AG09319 (cell line): ENCODE measurements around the gene LRRC72.

Experiments used
- DNase-seq: peaks from one replicate; pipeline ENCODE4 v3.0.0-alpha.2; 2010; ENCODE audit warnings: low read depth; ENCODE audit errors: extremely low read depth
- TF ChIP-seq, protein P1 (sequence below): IDR thresholded peaks from 2 replicates; pipeline ENCODE4 v1.5.1; 2011; ENCODE audit warnings: low read depth, mild to moderate bottlenecking, inconsistent platforms, low read length, moderate library complexity

LRRC72 gene

DNA sequence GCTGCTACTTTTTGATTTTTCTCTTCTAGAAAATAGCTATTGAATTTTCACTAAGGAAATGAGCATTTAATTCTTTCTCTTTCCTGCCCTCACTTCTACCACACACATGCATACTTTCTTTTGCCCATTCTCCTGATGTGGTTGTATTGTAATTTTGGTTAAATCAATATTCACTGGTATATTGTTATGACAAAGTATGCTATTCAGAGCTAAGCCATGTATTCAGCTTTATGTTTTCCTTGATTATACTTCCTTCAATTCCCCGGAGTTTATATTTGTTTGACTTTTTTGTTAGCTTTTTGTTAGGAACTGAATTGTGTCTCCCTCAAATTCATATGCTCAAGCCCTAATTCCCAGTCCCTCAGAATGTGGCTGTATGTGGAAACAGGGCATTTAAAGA, 24.0 kb downstream of the LRRC72 start:
- DNase-seq = no peak
- TF ChIP-seq, protein P1, sequence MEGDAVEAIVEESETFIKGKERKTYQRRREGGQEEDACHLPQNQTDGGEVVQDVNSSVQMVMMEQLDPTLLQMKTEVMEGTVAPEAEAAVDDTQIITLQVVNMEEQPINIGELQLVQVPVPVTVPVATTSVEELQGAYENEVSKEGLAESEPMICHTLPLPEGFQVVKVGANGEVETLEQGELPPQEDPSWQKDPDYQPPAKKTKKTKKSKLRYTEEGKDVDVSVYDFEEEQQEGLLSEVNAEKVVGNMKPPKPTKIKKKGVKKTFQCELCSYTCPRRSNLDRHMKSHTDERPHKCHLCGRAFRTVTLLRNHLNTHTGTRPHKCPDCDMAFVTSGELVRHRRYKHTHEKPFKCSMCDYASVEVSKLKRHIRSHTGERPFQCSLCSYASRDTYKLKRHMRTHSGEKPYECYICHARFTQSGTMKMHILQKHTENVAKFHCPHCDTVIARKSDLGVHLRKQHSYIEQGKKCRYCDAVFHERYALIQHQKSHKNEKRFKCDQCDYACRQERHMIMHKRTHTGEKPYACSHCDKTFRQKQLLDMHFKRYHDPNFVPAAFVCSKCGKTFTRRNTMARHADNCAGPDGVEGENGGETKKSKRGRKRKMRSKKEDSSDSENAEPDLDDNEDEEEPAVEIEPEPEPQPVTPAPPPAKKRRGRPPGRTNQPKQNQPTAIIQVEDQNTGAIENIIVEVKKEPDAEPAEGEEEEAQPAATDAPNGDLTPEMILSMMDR = no peak

DNA sequence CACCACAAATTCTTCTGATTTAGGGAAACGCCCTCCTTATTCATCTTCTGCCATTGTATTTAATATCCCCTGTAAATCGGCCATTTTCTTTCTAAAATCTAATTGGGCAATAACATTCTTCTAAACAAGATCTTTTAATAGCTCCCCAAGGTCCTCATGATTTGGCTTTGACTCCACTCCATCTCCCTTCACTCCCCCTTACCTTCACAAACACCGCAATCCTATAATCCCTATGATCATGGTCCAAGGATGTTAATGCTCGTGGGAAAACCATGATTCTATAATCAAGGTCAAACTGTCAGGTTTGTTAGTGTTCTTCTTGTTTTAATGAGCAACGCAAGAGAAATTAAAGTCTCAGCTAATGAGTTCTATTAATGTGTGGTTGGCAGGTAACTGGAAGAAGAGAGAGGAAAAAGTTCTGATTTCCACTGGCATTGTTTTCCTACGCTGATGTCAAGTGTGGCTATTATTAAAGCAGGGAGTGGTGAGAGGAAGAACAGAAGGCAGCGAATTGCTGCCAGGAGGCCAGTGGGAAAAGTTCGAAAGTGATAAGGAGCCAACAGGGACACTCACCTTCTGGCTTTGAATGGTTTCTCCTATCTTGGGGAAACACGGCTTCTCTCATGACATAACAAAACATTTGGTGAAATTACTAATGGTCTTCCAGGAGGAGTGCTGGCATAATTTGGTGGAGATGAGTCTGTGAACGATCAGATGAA, 28.1 kb downstream of the LRRC72 start:
- no peak for DNase-seq
- TF ChIP-seq, protein P1 = no peak

GRCh38 chr7:16556359-16556758, 29.7 kb downstream of the LRRC72 start:
- no peak for DNase-seq
- TF ChIP-seq, protein P1 = no peak

DNA sequence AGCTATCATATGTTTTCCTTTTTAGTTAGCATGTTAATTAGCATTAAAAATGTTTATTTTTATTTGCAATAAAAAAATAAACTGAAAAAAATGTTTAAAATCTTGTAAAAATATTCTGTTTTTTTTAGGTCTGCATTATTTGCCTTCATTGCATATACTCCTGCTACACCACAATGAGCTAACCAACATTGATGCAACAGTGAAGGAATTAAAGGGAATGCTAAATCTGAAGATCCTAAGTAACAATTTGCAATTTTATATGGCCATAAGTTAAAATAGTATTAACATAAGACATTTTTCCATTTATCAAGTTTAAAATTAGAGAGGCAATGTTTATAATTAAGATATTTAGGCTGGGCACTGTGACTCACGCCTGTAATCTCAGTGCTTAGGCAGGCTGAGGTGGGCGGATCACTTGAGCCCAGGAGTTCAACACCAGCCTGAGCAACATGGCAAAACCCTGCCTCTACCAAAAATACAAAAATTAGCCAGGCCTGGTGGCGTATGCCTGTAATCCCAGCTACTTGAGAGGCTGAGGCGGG, 32.2 kb downstream of the LRRC72 start:
- TF ChIP-seq, protein P1 = no peak
- no peak for DNase-seq

- no peak for DNase-seq
Measured at GRCh38 chr7:16559497-16560179, 33.0 kb downstream of the LRRC72 start.

GRCh38 chr7:16561943-16562342, 35.3 kb downstream of the LRRC72 start:
- TF ChIP-seq, protein P1 = no peak
- DNase-seq = no peak

More at GRCh38 chr7:16559497-16560179, 33.0 kb downstream of the LRRC72 start:
- TF ChIP-seq, protein P1 = no peak
